K562 (cell line): ENCODE results near the gene NADK. TPM values are rescaled to one million over a fixed set of nuclear protein-coding genes. Genes with fewer than 3 reads are reported as not detected.

Experiments
- ATAC-seq: fragments of 200-7000 bp; cut with Tn5 transposase; 3 replicates; pipeline ENCODE4 v1.9.1; 2020; ENCODE audit warnings: moderate library complexity
- BruUV-seq: library from RNA; stranded (reverse); fragments of 400-500 nt; replicated peaks from 2 replicates; lab custom pipeline; 2021; lab: Mats Ljungman, UMichigan
- CTCF ChIA-PET: fragments of 300-600 bp; formaldehyde crosslinking; extraction: SDS; loops from one replicate; lab custom pipeline; 2021; ENCODE audit warnings: low intra/inter-chr PET ratio; lab: Yijun Ruan, JAX
- POLR2A ChIA-PET: fragments of 300-600, 350-650 bp; sonication (Branson Sonifier 250); formaldehyde crosslinking; extraction: SDS; loops from one replicate; lab custom pipeline; 2021; ENCODE audit warnings: antibody characterized with exemption, inconsistent platforms; lab: Yijun Ruan, JAX
- DNase-seq, 4 experiments: peaks; one replicate each; pipeline versions ENCODE4 v3.0.0 to v3.0.0-alpha.2; 2011 to 2018; ENCODE audit warnings: low spot score in 3 of 4, mixed read lengths in 3 of 4; ENCODE audit errors: extremely low read depth in 1 of 4
- FAIRE-seq: peaks from 2 replicates; lab custom pipeline; 2011; peaks lifted over from hg19 to GRCh38; lab: Jason Lieb, UNC
- H2AFZ ChIP-seq: 2 replicates; pipeline ENCODE4 v1.6.0; 2011; ENCODE audit warnings: low read depth, low read length, control low read depth, inconsistent platforms
- H3K27ac ChIP-seq: fragments of 200-600 bp; 3 replicates; pipeline ENCODE4 v1.8.0; 2011; ENCODE audit warnings: low read depth, mild to moderate bottlenecking, control low read depth, inconsistent platforms, low read length, moderate library complexity, mixed read lengths; ENCODE audit errors: extremely low read depth
- H3K27me3 ChIP-seq, 2 experiments: fragments of 300-600 bp in 1 of 2; 2 replicates in 1 of 2; 3 replicates in 1 of 2; pipeline versions ENCODE4 v1.6.0 to v1.8.0; 2011; ENCODE audit warnings: inconsistent platforms in 2 of 2, low read length in 2 of 2, mild to moderate bottlenecking in 1 of 2, mixed read lengths in 1 of 2, moderate library complexity in 1 of 2; ENCODE audit not compliant: control insufficient read depth in 2 of 2, insufficient read depth in 2 of 2
- H3K36me3 ChIP-seq: fragments of 300-600 bp; 3 replicates; pipeline ENCODE4 v1.8.0; 2011; ENCODE audit warnings: mild to moderate bottlenecking, low read length, inconsistent platforms; ENCODE audit not compliant: control insufficient read depth, insufficient read depth
- H3K4me1 ChIP-seq, 2 experiments: fragments of 200-600 bp in 1 of 2; replicated peaks in 1 of 2; 2 replicates in 1 of 2; 3 replicates in 1 of 2; pipeline versions ENCODE4 v1.5.1 to v1.8.0; 2011; ENCODE audit warnings: inconsistent platforms in 2 of 2, low read length in 2 of 2, mild to moderate bottlenecking in 1 of 2, mixed read lengths in 1 of 2, moderate library complexity in 1 of 2; ENCODE audit not compliant: control insufficient read depth in 2 of 2, insufficient read depth in 2 of 2
- H3K4me2 ChIP-seq: 2 replicates; pipeline ENCODE4 v1.6.1; 2011; ENCODE audit warnings: low read length, control low read depth, inconsistent platforms, mixed read lengths; ENCODE audit not compliant: insufficient read depth
- H3K4me3 ChIP-seq: fragments of 200-600 bp; sonication (generic), shearing (Covaris generic); 2 replicates; pipeline ENCODE4 v1.5.1; 2016; ENCODE audit warnings: control low read depth, inconsistent platforms
- H3K79me2 ChIP-seq: fragments of 200-600 bp; 3 replicates; pipeline ENCODE4 v1.8.0; 2011; ENCODE audit warnings: low read length, inconsistent platforms; ENCODE audit not compliant: control insufficient read depth, insufficient read depth
- H3K9ac ChIP-seq, 2 experiments: 2 replicates each; pipeline versions ENCODE4 v1.6.0 to v1.6.1; 2011; ENCODE audit warnings: low read depth in 2 of 2, low read length in 2 of 2, control low read depth in 1 of 2, inconsistent platforms in 1 of 2, mild to moderate bottlenecking in 1 of 2, mixed read lengths in 1 of 2; ENCODE audit not compliant: insufficient read depth in 1 of 2
- H3K9me1 ChIP-seq: one replicate; pipeline ENCODE4 v1.6.0; 2011; ENCODE audit warnings: inconsistent platforms, mild to moderate bottlenecking, low read length, moderate library complexity; ENCODE audit not compliant: control insufficient read depth, insufficient read depth
- H3K9me3 ChIP-seq: replicated peaks from 2 replicates; pipeline ENCODE4 v1.5.1; 2011; ENCODE audit warnings: low read depth, low read length, inconsistent platforms; ENCODE audit not compliant: control insufficient read depth, insufficient read depth
- H4K20me1 ChIP-seq: replicated peaks from 2 replicates; pipeline ENCODE4 v1.6.1; 2011; ENCODE audit warnings: low read length, inconsistent platforms, mixed read lengths; ENCODE audit not compliant: control insufficient read depth, insufficient read depth
- CAMTA2 ChIP-seq: fragments of 250-450 bp; sonication (Bioruptor Pico); conservative IDR thresholded peaks from 2 replicates; pipeline ENCODE4 v1.5.1; 2022
- CTBP1 ChIP-seq: fragments of 450-650 bp; IDR thresholded peaks from 2 replicates; pipeline ENCODE4 v1.6.1; 2016; ENCODE audit warnings: borderline replicate concordance
- JUN ChIP-seq, 2 experiments: sonication (generic) in 1 of 2; formaldehyde crosslinking in 1 of 2; IDR thresholded peaks; 2 replicates each; pipeline versions ENCODE4 v1.6.1 to v1.8.0; 2012 to 2022; ENCODE audit warnings: borderline replicate concordance in 2 of 2, mild to moderate bottlenecking in 2 of 2, improper control_type of control experiment in 1 of 2, low read depth in 1 of 2, low read length in 1 of 2, missing genetic modification reagents in 1 of 2
- MCM5 ChIP-seq: fragments of 450-650 bp; IDR thresholded peaks from 2 replicates; pipeline ENCODE4 v1.6.1; 2016; ENCODE audit warnings: low read depth
- NBN ChIP-seq: fragments of 450-650 bp; IDR thresholded peaks from 2 replicates; pipeline ENCODE4 v1.6.1; 2016; ENCODE audit warnings: low read depth, mild to moderate bottlenecking
- NCOA4 ChIP-seq: fragments of 450-650 bp; IDR thresholded peaks from 2 replicates; pipeline ENCODE4 v1.6.1; 2018; ENCODE audit warnings: mild to moderate bottlenecking; ENCODE audit not compliant: partially characterized antibody
- SAFB2 ChIP-seq: fragments of 200-400 bp; formaldehyde crosslinking; IDR thresholded peaks from 2 replicates; pipeline ENCODE4 v1.6.1; 2018; ENCODE audit warnings: borderline replicate concordance, low read length, low read depth, moderate library complexity; ENCODE audit not compliant: severe bottlenecking
- U2AF1 ChIP-seq: fragments of 200-400 bp; formaldehyde crosslinking; optimal IDR thresholded peaks from 2 replicates; pipeline ENCODE3; 2017; ENCODE audit warnings: mild to moderate bottlenecking, low read depth, low read length, moderate library complexity
- U2AF2 ChIP-seq: fragments of 200-400 bp; formaldehyde crosslinking; optimal IDR thresholded peaks from 2 replicates; pipeline ENCODE3; 2017; ENCODE audit warnings: low read depth, mild to moderate bottlenecking, low read length
- ZC3H8 ChIP-seq: fragments of 450-650 bp; IDR thresholded peaks from 2 replicates; pipeline ENCODE4 v1.6.1; 2017
- ZFP30 ChIP-seq: fragments of 250-450 bp; sonication (Bioruptor Pico); IDR thresholded peaks from 2 replicates; pipeline ENCODE4 v1.8.0; 2022; ENCODE audit warnings: moderate library complexity, mild to moderate bottlenecking, inconsistent platforms, borderline replicate concordance
- ZNF140 ChIP-seq: fragments of 250-450 bp; sonication (Bioruptor Pico); IDR thresholded peaks from 2 replicates; pipeline ENCODE4 v1.8.0; 2021; ENCODE audit warnings: moderate library complexity, mild to moderate bottlenecking, inconsistent platforms
- ZNF165 ChIP-seq: fragments of 250-450 bp; sonication (Bioruptor Pico); IDR thresholded peaks from 2 replicates; pipeline ENCODE4 v1.4.0; 2020; ENCODE audit warnings: borderline replicate concordance
- ZNF830 ChIP-seq: fragments of 250-450 bp; sonication (Bioruptor Pico); IDR thresholded peaks from 2 replicates; pipeline ENCODE4 v1.5.0; 2021; ENCODE audit warnings: mild to moderate bottlenecking
- WGBS: fragments of 100-300 bp; shearing (Covaris generic); methylation state at CpG from one replicate; pipeline ENCODE4 v1.1.6; 2016; ENCODE audit warnings: low coverage, mixed read lengths; ENCODE audit not compliant: insufficient coverage; ENCODE audit errors: missing lambda C conversion rate; 5-methylcytosine and 5-hydroxymethylcytosine counted together
- in situ Hi-C: fragments of 300-500 bp; cut with MboI; formaldehyde crosslinking; loops from 4 replicates; pipeline ENCODE4 v1.15.0; 2018; ENCODE audit warnings: inconsistent platforms, mixed read lengths
- intact Hi-C: fragments of 100-400 bp; cut with micrococcal nuclease; formaldehyde crosslinking; loops from 2 replicates; pipeline ENCODE4 v1.14.2; 2022
- polyA plus RNA-seq, 8 experiments: library from polyadenylated mRNA; depleted of rRNA in 4 of 8; stranded (reverse) in 5 of 8; unstranded in 3 of 8; fragments of >200 nt; fragmentation: Nextera tagmentation in 2 of 8; fragmentation: Illumina TruSeq in 1 of 8; extraction: Ambion mirVana in 2 of 8; extraction: Trizol in 1 of 8; gene quantifications; 2 replicates each; pipeline versions ENCODE4 v1.2.1 to v1.2.3, GENCODE V29; 2011 to 2014; ENCODE audit warnings: inconsistent platforms in 1 of 8, missing spikeins in 1 of 8
- total RNA-seq, 7 experiments: library from RNA; depleted of rRNA in 6 of 7; stranded (reverse); fragments of >200 nt in 6 of 7; fragmentation: Illumina TruSeq in 2 of 7; extraction: Trizol in 2 of 7; gene quantifications; 2 replicates each; pipeline versions ENCODE4 v1.2.1 to v1.2.3, GENCODE V29; 2011 to 2021; ENCODE audit warnings: low replicate concordance in 1 of 7
- TF ChIP-seq, protein P1 (sequence below): sonication (generic); formaldehyde crosslinking; IDR thresholded peaks from 2 replicates; pipeline ENCODE4 v1.8.1; 2023; ENCODE audit warnings: missing genetic modification reagents, mild to moderate bottlenecking, borderline replicate concordance

Gene NADK
- total and polyA plus RNA-seq, 9 of the 15 experiments (the other 6 are each of a cell fraction or from before 2014, with no cell fraction given), result 1.5 to 135 (median 75.1) TPM

DNA sequence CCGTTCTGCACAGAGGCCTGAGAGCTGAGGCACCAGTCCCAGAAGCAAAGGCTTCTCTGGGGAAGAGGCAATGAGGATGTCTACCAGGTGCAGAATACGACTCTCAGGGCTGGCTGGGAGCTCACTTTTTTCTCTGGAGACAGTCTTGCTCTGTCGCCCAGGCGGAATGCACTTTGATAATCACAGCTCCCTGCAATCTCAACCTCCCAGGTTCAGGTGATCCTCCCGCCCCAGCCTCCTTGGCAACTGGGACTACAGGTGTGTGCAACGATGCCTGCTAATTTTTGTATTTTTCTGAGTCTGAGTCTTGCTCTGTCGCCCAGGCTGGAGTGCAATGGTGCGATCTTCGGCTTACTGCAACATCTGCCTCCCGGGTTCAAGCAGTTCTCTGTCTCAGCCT, 17.6 kb downstream of the NADK start:
- no peak overlapping the region for H3K9ac ChIP-seq
- 0 out of 2 replicates have a peak, but pooled peaks cover 5% of the 10 kb centered on the region for H4K20me1 ChIP-seq
- no peak for DNase-seq
- H3K9me3 ChIP-seq, result no peaks in the 10 kb centered on the region
- H3K79me2 ChIP-seq, result peaks cover 68% of the 10 kb centered on the region
- no TSS peak for BruUV-seq
- TF ChIP-seq CTBP1 (no peak), NBN (no peak), CAMTA2 (CRISPR knock-in tag) (no peak), ZNF165 (CRISPR knock-in tag) (no peak), JUN (IDR thresholded peaks at IDR 0.05; ENCODE audit: borderline replicate concordance, low read depth, low read length) (no peak), JUN (CRISPR knock-in tag; IDR thresholded peaks at IDR 0.05; ENCODE audit: borderline replicate concordance) (no peak), ZFP30 (CRISPR knock-in tag) (no peak), SAFB2 (no peak), NCOA4 (no peak), MCM5 (no peak), ZNF140 (CRISPR knock-in tag) (no peak), ZNF830 (CRISPR knock-in tag) (no peak), U2AF2 (no peak), U2AF1 (no peak), ZC3H8 (no peak)
- TF ChIP-seq, protein P1, sequence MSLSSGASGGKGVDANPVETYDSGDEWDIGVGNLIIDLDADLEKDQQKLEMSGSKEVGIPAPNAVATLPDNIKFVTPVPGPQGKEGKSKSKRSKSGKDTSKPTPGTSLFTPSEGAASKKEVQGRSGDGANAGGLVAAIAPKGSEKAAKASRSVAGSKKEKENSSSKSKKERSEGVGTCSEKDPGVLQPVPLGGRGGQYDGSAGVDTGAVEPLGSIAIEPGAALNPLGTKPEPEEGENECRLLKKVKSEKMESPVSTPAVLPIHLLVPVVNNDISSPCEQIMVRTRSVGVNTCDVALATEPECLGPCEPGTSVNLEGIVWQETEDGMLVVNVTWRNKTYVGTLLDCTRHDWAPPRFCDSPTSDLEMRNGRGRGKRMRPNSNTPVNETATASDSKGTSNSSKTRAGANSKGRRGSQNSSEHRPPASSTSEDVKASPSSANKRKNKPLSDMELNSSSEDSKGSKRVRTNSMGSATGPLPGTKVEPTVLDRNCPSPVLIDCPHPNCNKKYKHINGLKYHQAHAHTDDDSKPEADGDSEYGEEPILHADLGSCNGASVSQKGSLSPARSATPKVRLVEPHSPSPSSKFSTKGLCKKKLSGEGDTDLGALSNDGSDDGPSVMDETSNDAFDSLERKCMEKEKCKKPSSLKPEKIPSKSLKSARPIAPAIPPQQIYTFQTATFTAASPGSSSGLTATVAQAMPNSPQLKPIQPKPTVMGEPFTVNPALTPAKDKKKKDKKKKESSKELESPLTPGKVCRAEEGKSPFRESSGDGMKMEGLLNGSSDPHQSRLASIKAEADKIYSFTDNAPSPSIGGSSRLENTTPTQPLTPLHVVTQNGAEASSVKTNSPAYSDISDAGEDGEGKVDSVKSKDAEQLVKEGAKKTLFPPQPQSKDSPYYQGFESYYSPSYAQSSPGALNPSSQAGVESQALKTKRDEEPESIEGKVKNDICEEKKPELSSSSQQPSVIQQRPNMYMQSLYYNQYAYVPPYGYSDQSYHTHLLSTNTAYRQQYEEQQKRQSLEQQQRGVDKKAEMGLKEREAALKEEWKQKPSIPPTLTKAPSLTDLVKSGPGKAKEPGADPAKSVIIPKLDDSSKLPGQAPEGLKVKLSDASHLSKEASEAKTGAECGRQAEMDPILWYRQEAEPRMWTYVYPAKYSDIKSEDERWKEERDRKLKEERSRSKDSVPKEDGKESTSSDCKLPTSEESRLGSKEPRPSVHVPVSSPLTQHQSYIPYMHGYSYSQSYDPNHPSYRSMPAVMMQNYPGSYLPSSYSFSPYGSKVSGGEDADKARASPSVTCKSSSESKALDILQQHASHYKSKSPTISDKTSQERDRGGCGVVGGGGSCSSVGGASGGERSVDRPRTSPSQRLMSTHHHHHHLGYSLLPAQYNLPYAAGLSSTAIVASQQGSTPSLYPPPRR (CRISPR knock-in tag), result no peak
- TF ChIP-seq, all 486 proteins: peak for 0
- Histone ChIP-seq H3K36me3 (peaks cover 96% of the 10 kb centered on the region), H3K9me1 (peaks cover 9% of the 10 kb centered on the region), H3K27ac (no peak overlapping the region), H3K4me2 (no peak overlapping the region), H2AFZ (no peak overlapping the region), H3K27me3 (no peaks in the 10 kb centered on the region), H3K4me3 (no peak overlapping the region), H3K4me1 (peaks cover 16 to 54% of the 10 kb centered on the region in 2 experiments)
- in situ Hi-C loops (no loop called here), intact Hi-C loops (no loop called here)
- FAIRE-seq, result no peak
- ChIA-PET POLR2A (interaction anchor here (0.6 to 1.7 kb wide), 4 partner anchors 11 to 391 kb away, joined by 3 to 6 read pairs (median 4); no protein-coding TSS in a partner anchor), CTCF (no interaction called here)
- no peak for ATAC-seq
- WGBS, result 92% methylated on average over 10 of the region's 10 CpGs
